ENCODE data around the gene KMT2E. TPM values are rescaled to one million over a fixed set of nuclear protein-coding genes. Genes with fewer than 3 reads are reported as not detected.
A peak's percentile ranks its signal among the peaks of the same experiment; 100 is the strongest.

The KMT2E gene
- total RNA-seq, 1 experiment from 2014 or later, result 63.9 TPM

GRCh38 chr7:105015390-105015965 lies 1.5 kb downstream of the KMT2E start:
- ChIA-PET POLR2A (ENCODE audit: low non-redundant PET) (no interaction called here), CTCF (interaction anchor here (0.7 kb wide), 1 partner anchor 70 kb away, joined by 3 read pairs; no protein-coding TSS in a partner anchor)
- H3K36me3 ChIP-seq (ENCODE audit: insufficient read depth, low read length, poor library complexity, severe bottlenecking), result peaks cover under 1% of the 10 kb centered on the region
- BruUV-seq (replicated peaks), result no TSS peak
- H3K9me3 ChIP-seq (ENCODE audit: low read depth, low read length, poor library complexity, severe bottlenecking), result no peaks in the 10 kb centered on the region
- intact Hi-C loops (cut with micrococcal nuclease; ENCODE audit: unreplicated experiment), result no loop called here
- H3K4me3 ChIP-seq (ENCODE audit: low read depth, low read length, poor library complexity, severe bottlenecking), result peak overlapping the region; percentile 95
- TF ChIP-seq EZH2 (IDR thresholded peaks at IDR 0.05; ENCODE audit: borderline replicate concordance, low read depth, low read length, poor library complexity, severe bottlenecking), result no peak
- no peak for TF ChIP-seq CTCF (conservative IDR thresholded peaks at IDR 0.05; ENCODE audit: low read depth, low read length)
- H3K27me3 ChIP-seq (replicated peaks; ENCODE audit: insufficient read depth, low read depth, low read length, poor library complexity), result no peaks in the 10 kb centered on the region
- peak overlapping the region; percentile 100 for H3K27ac ChIP-seq (ENCODE audit: low read depth, low read length, poor library complexity, severe bottlenecking)
- peaks cover 32% of the 10 kb centered on the region for H3K4me1 ChIP-seq (ENCODE audit: insufficient read depth, low read length, poor library complexity, severe bottlenecking)
- DNase-seq (ENCODE audit: low spot score), result peak; percentile 73

- CTCF ChIA-PET, result interaction anchor here (0.7 kb wide), 1 partner anchor 71 kb away, joined by 3 read pairs; no protein-coding TSS in a partner anchor
- TF ChIP-seq EZH2 (IDR thresholded peaks at IDR 0.05; ENCODE audit: borderline replicate concordance, low read depth, low read length, poor library complexity, severe bottlenecking), result no peak
- no peak for TF ChIP-seq CTCF (conservative IDR thresholded peaks at IDR 0.05; ENCODE audit: low read depth, low read length)
- intact Hi-C loops (cut with micrococcal nuclease; ENCODE audit: unreplicated experiment), result no loop called here
Observed at GRCh38 chr7:105016068-105016708, 2.2 kb downstream of the KMT2E start.

GRCh38 chr7:105016709-105017656 lies 3.0 kb downstream of the KMT2E start:
- H3K27me3 ChIP-seq (replicated peaks; ENCODE audit: insufficient read depth, low read depth, low read length, poor library complexity), result no peaks in the 10 kb centered on the region
- peak overlapping the region; percentile 100 for H3K27ac ChIP-seq (ENCODE audit: low read depth, low read length, poor library complexity, severe bottlenecking)
- no TSS peak for BruUV-seq (replicated peaks)
- ChIA-PET POLR2A (ENCODE audit: low non-redundant PET) (no interaction called here), CTCF (no interaction called here)
- no peaks in the 10 kb centered on the region for H3K36me3 ChIP-seq (ENCODE audit: insufficient read depth, low read length, poor library complexity, severe bottlenecking)
- H3K9me3 ChIP-seq (ENCODE audit: low read depth, low read length, poor library complexity, severe bottlenecking), result no peaks in the 10 kb centered on the region
- H3K4me3 ChIP-seq (ENCODE audit: low read depth, low read length, poor library complexity, severe bottlenecking), result peak overlapping the region; percentile 95
- no peak for TF ChIP-seq CTCF (conservative IDR thresholded peaks at IDR 0.05; ENCODE audit: low read depth, low read length)
- no peak for TF ChIP-seq EZH2 (IDR thresholded peaks at IDR 0.05; ENCODE audit: borderline replicate concordance, low read depth, low read length, poor library complexity, severe bottlenecking)
- intact Hi-C loops (cut with micrococcal nuclease; ENCODE audit: unreplicated experiment), result no loop called here
- no peak for DNase-seq (ENCODE audit: low spot score)
- peaks cover 47% of the 10 kb centered on the region for H3K4me1 ChIP-seq (ENCODE audit: insufficient read depth, low read length, poor library complexity, severe bottlenecking)

More at GRCh38 chr7:105016068-105016708, 2.2 kb downstream of the KMT2E start:
- Histone ChIP-seq H3K4me1 (ENCODE audit: insufficient read depth, low read length, poor library complexity, severe bottlenecking) (peaks cover 39% of the 10 kb centered on the region), H3K36me3 (ENCODE audit: insufficient read depth, low read length, poor library complexity, severe bottlenecking) (no peaks in the 10 kb centered on the region), H3K27me3 (replicated peaks; ENCODE audit: insufficient read depth, low read depth, low read length, poor library complexity) (no peaks in the 10 kb centered on the region), H3K9me3 (ENCODE audit: low read depth, low read length, poor library complexity, severe bottlenecking) (no peaks in the 10 kb centered on the region), H3K27ac (ENCODE audit: low read depth, low read length, poor library complexity, severe bottlenecking) (peak overlapping the region; percentile 100), H3K4me3 (ENCODE audit: low read depth, low read length, poor library complexity, severe bottlenecking) (peak overlapping the region; percentile 95)
- no peak for DNase-seq (ENCODE audit: low spot score)
- BruUV-seq (replicated peaks), result no TSS peak
- POLR2A ChIA-PET (ENCODE audit: low non-redundant PET), result no interaction called here
